Myocyte (in vitro differentiated cells): ENCODE measurements around the gene OST4. TPM values are rescaled to one million over a fixed set of nuclear protein-coding genes. Genes with fewer than 3 reads are reported as not detected.
A peak's percentile ranks its signal among the peaks of the same experiment; 100 is the strongest.

Experiments used
- DNase-seq: peaks from one replicate; pipeline ENCODE4 v3.0.0-alpha.2; 2012; ENCODE audit warnings: low read depth
- total RNA-seq: library from RNA; depleted of rRNA; stranded (reverse); fragments of >200 nt; gene quantifications from 2 replicates; pipeline ENCODE4 v1.2.3, GENCODE V29; 2014

The OST4 gene
- total RNA-seq, 1 donor from 2014 or later = 316 TPM

- DNase-seq = no peak
These were observed 22.2 kb upstream of the OST4 start for GRCh38 chr2:27093430-27094352.

GRCh38 chr2:27092696-27093429 lies 21.4 kb upstream of the OST4 start:
- no peak for DNase-seq

DNA sequence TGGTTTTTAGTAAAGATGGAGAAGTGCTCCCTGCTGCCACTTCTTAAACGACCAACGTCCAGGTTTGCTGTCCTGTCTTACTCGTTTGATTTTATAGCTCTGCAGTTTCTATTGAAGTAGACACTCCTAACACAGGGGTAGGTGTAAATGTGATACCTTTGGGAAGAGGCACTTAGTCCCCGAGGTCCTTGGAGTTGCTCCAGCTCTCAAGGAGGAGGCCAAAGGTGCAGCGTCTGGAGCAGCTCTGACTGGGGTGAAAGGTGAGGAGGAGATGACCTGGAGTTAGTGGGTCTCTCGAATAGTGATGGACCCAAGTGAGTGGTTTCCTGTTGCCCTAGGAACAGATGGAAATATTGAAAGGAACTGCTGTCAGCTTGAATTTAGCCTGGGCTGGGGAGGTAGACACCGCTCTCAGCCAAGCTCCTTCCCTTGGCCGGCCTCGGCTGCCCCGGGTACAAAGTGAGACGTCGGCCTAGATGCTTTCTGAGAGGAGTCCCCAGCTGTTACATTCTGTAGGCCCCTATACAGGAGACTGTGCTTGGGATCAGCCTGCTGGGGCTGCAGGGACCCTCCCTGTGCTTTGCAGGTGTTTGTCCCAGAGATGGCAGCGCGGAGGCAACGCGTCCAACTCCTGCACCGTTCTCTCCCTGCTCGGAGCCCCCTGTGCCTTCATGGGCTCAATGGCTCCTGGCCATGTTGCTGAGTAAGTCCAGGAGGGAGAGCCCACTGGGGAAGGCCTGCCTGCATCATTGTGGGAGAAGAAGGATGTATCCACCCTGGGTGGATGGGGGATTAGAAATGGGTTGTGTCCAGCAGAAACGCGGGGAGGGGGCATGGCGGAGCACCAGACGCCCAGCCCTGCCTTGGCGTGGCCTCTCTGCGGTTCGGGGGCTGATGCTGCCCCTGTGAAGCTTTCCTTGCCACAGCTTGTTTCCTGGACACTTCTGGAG lies 20.6 kb upstream of the OST4 start:
- DNase-seq = no peak

DNA sequence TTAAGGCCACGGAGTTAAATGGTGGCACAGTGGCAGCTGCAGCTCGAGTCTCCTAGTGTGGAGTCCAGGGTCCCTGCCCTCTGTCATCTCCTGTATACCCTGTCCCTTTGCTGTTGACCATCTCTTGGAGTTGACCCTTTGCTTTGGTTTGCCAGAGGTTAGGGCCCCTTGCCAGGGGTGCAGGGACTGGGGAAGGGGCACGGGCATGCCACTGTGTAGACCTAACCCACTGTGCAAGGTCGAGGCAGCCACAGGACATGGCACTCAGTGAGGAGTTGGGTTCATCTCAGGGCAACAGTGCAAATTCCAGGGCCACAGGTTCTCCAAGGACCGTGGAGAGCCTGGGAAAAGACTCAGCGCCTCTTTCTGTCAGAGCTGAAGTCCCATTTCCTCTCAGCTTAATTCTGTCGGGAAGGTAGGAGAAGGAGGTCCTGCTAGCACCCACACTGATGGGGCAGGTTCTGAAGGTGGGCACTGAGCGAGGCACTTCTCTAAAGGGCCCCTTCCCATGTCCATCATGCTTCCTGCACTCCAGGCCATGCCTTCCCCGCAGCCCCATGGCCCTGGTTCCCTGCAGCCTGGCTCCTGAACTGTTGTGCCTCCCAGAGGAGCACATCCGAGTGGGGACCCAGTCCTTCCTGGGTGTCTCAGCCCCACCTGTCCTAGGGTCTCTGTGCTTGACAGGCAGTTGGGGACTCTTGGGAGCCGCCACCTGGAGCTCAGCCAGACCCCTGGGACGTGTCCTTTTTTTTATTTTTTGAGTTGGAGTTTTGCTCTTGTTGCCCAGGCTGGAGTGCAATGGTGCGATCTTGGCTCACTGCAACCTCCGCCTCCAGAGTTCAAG lies 17.9 kb upstream of the OST4 start:
- no peak for DNase-seq

- no peak for DNase-seq
These were observed 17.2 kb upstream of the OST4 start for GRCh38 chr2:27088634-27089033.

GRCh38 chr2:27087823-27088410 lies 16.5 kb upstream of the OST4 start:
- no peak for DNase-seq

DNA sequence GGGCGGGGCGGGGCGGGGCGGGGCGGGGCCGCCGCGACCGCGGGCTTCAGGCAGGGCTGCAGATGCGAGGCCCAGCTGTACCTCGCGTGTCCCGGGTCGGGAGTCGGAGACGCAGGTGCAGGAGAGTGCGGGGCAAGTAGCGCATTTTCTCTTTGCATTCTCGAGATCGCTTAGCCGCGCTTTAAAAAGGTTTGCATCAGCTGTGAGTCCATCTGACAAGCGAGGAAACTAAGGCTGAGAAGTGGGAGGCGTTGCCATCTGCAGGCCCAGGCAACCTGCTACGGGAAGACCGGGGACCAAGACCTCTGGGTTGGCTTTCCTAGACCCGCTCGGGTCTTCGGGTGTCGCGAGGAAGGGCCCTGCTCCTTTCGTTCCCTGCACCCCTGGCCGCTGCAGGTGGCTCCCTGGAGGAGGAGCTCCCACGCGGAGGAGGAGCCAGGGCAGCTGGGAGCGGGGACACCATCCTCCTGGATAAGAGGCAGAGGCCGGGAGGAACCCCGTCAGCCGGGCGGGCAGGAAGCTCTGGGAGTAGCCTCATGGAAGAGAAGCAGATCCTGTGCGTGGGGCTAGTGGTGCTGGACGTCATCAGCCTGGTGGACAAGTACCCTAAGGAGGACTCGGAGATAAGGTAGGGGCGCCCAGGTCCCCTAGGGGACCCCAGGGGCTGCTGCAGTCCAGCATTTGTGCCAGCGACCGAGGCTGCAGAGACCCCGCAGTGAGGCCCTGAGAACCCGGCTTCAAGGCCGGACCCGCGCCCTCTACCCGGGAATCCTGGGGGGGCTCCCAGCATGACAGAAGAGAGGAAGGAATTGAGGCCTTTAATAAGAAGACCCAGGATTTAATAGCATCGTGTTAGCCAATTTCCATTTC lies 15.5 kb upstream of the OST4 start, which contains the start of gene KHK:
KHK (plus strand) TSS at position 49 of the 870 bp plus-strand sequence; CDS start at position 537, 488 bp downstream.
- DNase-seq = no peak

- peak; percentile 92 for DNase-seq
These were observed 14.8 kb upstream of the OST4 start for GRCh38 chr2:27086090-27086723.

- peak; percentile 78 for DNase-seq
These were observed 14.2 kb upstream of the OST4 start for GRCh38 chr2:27085673-27086089.

DNA sequence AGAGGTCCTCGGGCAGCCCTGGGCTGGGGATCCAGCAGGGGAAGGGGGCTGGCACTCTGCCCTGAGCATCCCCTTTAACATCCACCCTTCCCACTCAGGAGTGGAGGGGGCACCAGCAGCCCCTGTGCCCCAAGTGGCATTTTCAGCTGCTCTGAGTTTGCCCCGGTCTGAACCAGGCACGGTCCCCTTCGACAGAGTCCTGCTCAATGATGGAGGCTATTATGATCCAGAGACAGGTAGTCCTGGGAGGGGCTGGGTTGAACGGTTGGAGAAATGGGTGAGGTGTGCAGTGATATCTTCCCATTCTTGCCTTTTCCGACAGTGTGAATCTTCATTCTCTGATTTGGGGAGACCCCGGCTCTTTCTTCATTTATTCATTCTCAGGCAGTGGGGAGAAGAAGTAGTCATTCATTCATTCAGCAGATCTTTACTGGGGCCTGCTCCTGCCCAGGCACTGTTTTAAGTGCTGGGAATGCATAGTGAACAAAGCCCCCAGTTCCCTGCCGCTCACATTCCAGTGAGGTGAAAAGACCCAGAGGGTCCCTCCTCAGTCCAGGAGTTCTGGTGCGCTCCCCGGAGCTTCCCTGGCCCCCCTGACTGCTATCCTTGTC lies 13.7 kb upstream of the OST4 start:
- no peak for DNase-seq

GRCh38 chr2:27084297-27085061 lies 13.0 kb upstream of the OST4 start:
- DNase-seq = no peak

- no peak for DNase-seq
These were observed 12.2 kb upstream of the OST4 start for GRCh38 chr2:27083410-27084296.

DNA sequence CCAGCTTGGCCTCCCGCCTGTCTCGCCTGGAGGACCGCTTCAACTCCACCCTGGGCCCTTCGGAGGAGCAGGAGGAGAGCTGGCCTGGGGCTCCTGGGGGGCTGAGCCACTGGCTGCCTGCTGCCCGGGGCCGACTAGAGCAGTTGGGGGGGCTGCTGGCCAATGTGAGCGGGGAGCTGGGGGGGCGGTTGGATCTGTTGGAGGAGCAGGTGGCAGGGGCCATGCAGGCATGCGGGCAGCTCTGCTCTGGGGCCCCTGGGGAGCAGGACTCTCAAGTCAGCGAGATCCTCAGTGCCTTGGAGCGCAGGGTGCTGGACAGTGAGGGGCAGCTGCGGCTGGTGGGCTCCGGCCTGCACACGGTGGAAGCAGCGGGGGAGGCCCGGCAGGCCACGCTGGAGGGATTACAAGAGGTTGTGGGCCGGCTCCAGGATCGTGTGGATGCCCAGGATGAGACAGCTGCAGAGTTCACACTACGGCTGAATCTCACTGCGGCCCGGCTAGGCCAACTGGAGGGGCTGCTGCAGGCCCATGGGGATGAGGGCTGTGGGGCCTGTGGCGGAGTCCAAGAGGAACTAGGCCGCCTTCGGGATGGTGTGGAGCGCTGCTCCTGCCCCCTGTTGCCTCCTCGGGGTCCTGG lies 11.4 kb upstream of the OST4 start:
- no peak for DNase-seq

DNA sequence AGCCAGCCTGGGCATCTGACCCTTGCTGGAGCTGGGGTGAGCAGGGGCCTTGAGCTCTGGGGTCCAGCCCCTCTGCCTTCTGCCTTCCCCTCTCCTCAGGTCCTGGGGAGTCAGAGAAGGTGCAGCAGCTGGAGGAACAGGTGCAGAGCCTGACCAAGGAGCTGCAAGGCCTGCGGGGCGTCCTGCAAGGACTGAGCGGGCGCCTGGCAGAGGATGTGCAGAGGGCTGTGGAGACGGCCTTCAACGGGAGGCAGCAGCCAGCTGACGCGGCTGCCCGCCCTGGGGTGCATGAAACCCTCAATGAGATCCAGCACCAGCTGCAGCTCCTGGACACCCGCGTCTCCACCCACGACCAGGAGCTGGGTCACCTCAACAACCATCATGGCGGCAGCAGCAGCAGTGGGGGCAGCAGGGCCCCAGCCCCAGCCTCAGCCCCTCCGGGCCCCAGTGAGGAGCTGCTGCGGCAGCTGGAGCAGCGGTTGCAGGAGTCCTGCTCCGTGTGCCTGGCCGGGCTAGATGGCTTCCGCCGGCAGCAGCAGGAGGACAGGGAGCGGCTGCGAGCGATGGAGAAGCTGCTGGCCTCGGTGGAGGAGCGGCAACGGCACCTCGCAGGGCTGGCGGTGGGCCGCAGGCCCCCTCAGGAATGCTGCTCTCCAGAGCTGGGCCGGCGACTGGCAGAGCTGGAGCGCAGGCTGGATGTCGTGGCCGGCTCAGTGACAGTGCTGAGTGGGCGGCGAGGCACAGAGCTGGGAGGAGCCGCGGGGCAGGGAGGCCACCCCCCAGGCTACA lies 10.7 kb upstream of the OST4 start:
- DNase-seq = no peak

GRCh38 chr2:27080603-27080936 lies 9.1 kb upstream of the OST4 start:
- DNase-seq = no peak
